Bronchial epithelial cell (primary cell): ENCODE results near the gene DUSP15. TPM values are rescaled to one million over a fixed set of nuclear protein-coding genes. Genes with fewer than 3 reads are reported as not detected.
A peak's percentile ranks its signal among the peaks of the same experiment; 100 is the strongest.
"Not testable (repeated sequence)": the region's sequence is repeated elsewhere in the genome, so short reads cannot be mapped to it uniquely, and the experiment has no call there.

Source experiments
- DNase-seq: peaks from one replicate; pipeline ENCODE4 v3.0.0-alpha.2; 2010; ENCODE audit warnings: low read depth
- FAIRE-seq: peaks from 2 replicates; lab custom pipeline; 2011; peaks lifted over from hg19 to GRCh38; lab: Jason Lieb, UNC
- H3K27me3 ChIP-seq: 2 replicates; pipeline ENCODE4 v1.5.1; 2011; ENCODE audit warnings: low read length; ENCODE audit not compliant: control insufficient read depth, insufficient read depth
- H3K36me3 ChIP-seq: 2 replicates; pipeline ENCODE4 v1.5.1; 2011; ENCODE audit warnings: low read length; ENCODE audit not compliant: control insufficient read depth, insufficient read depth
- H3K4me3 ChIP-seq: 2 replicates; pipeline ENCODE4 v1.5.1; 2011; ENCODE audit warnings: mild to moderate bottlenecking, low read depth, low read length, control low read depth
- total RNA-seq: library from RNA; depleted of rRNA; stranded (reverse); fragments of >200 nt; gene quantifications from 2 replicates; pipeline ENCODE4 v1.2.1, GENCODE V29; 2014
- TF ChIP-seq, protein P1 (sequence below): IDR thresholded peaks from 2 replicates; pipeline ENCODE4 v1.5.1; 2011; ENCODE audit warnings: mild to moderate bottlenecking, moderate library complexity, low read length, control low read depth, inconsistent platforms; ENCODE audit not compliant: insufficient read depth, severe bottlenecking

The DUSP15 gene
- not detected in 2 replicates for total RNA-seq

DNA sequence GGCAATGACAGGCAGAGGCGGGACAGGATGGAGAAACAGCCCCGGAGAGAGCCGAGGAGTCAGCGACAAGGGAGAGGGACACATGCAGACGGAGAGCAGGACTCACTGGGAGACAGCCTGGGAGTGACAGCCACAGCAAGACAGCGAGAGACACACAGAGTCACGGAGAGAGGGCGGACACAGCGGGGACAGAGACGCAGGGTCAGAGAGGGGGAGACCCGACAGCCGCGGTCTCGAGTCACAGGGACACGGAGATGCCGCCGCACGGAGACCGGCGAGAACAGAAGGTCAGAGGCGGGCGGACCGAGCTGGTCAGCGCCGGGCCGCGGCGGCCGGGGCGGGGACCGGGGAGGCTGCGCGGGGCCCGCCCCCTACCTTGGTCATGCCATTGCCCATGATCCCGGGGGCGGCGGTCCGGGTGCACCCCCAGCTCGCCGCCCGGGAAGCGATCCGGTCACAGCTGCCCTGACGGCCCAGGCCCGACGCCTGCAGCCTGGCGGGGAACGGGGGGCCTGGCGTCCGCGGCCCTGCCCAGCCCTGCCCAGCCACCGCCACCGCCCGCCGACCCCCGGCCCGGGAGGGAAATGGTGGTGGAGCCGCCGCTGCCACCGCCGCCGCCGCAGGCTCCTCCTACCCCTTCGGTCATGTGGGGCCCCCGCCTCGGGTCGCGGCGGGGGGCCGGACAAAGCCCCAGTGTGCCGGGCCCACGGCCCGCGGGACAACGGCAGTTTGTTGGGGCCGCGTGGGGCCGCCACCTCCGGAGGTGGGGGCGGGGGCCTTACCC, at the start of gene DUSP15, which contains the start of gene TTLL9:
TSS of gene DUSP15 (minus strand) at position 586 of the 784 bp plus-strand sequence. CDS start at position 396, 190 bp downstream.
TSS of gene TTLL9 (plus strand) at position 693 of the 784 bp plus-strand sequence. CDS start 493 bp downstream, outside the sequence.
- TF ChIP-seq, protein P1, sequence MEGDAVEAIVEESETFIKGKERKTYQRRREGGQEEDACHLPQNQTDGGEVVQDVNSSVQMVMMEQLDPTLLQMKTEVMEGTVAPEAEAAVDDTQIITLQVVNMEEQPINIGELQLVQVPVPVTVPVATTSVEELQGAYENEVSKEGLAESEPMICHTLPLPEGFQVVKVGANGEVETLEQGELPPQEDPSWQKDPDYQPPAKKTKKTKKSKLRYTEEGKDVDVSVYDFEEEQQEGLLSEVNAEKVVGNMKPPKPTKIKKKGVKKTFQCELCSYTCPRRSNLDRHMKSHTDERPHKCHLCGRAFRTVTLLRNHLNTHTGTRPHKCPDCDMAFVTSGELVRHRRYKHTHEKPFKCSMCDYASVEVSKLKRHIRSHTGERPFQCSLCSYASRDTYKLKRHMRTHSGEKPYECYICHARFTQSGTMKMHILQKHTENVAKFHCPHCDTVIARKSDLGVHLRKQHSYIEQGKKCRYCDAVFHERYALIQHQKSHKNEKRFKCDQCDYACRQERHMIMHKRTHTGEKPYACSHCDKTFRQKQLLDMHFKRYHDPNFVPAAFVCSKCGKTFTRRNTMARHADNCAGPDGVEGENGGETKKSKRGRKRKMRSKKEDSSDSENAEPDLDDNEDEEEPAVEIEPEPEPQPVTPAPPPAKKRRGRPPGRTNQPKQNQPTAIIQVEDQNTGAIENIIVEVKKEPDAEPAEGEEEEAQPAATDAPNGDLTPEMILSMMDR, result no peak
- H3K36me3 ChIP-seq, result no peaks in the 10 kb centered on the region
- peaks cover 28% of the 10 kb centered on the region for H3K27me3 ChIP-seq
- H3K4me3 ChIP-seq, result peak within 1 kb of the TSS; percentile 36
- FAIRE-seq, result no peak
- no peak for DNase-seq

DNA sequence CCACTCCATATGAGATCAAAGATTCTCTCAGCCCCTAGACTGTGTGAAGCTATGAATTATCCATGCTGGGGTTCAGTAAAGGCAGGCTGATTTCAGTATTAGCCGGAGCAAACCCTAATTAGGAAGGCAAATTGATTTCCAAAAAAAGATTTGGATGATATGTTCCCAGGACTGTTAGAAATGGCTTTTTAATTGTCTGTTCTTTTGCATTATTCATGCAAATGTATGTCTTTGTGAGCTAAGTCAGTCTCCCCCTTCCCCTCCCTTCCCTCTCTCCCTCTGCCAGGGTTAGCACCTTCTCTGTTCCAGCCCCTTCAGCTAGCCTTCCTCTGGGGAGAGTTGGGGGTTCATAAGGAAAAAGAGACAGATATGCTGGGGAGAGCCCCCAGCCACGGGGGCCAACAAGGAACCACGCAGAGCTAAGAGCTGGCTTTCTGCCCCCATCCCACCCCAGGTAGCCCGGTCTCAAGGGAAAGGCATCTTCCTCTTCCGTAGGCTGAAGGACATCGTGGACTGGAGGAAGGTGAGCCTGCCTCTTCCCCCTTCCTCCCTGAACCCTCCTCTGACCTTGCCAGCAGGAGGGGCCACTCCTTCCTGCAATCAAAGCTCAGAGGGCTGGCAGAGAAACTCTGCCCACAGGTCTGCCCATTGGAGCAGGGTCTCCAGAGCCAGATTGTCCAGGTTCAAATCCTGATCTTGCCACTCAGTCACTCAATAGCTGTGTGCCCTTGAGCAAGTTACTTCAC, 49.3 kb upstream of the DUSP15 start:
- Histone ChIP-seq H3K27me3 (no peaks in the 10 kb centered on the region), H3K4me3 (no peak overlapping the region), H3K36me3 (no peaks in the 10 kb centered on the region)
- FAIRE-seq (no peak), DNase-seq (no peak)
- TF ChIP-seq, protein P1, result no peak

DNA sequence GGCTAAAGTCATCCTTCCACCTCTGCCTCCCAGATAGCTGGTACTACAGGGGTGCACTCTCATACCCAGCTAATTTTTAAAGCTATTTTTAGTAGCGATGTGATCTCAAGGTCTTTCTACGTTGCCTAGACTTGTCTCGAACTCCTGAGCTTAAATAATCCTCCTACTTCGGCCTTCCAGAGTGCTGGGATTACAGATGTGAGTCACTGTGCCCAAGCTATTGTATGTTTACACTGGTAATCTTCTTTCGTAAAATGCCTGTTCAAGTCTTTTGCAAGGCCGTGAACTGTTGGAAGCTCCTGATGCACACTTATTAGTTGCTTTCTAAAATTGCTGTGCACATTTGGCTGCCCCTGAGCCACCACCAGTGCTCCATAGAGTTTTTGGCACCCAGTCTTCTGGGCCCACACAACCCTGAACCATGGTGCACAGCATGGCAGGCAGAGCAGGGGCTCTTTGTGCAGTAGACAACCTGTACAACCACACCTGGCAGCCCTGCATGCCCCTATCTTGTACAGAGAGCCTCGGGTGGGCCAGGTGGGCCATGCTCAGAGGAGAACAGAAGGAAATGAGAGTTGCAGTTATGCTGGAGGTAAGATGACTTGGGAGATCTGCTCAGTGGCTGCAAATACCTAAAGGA, 48.3 kb upstream of the DUSP15 start:
- no peaks in the 10 kb centered on the region for H3K27me3 ChIP-seq
- peak; percentile 62 for DNase-seq
- no peaks in the 10 kb centered on the region for H3K36me3 ChIP-seq
- H3K4me3 ChIP-seq, result no peak overlapping the region
- FAIRE-seq, result no peak
- TF ChIP-seq, protein P1, result no peak

GRCh38 chr20:31917962-31918412, 47.7 kb upstream of the DUSP15 start:
- FAIRE-seq, H3K4me3 ChIP-seq, DNase-seq, H3K27me3 ChIP-seq, H3K36me3 ChIP-seq: not testable (repeated sequence)

DNA sequence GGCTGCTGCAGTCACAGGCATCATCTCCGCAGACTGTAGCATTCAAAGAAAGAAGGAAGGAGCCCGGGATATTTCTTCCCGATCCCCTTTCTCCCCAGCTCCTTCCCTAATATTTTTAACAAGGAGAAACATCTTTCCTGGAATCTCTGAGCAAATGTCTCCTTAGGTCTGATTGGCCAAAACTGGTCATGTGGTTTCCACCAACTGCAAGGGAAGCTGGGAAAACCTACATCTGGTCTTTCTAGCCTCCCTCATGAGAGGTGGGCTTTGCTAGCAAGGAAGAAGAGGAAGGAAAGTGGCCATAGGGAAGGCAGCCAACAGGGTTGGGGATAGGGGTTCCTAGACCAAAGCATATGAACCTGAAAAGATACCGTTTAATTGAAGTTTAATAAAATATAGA, 46.4 kb upstream of the DUSP15 start:
- DNase-seq (no peak), FAIRE-seq (no peak)
- Histone ChIP-seq H3K36me3 (no peaks in the 10 kb centered on the region), H3K4me3 (no peak overlapping the region), H3K27me3 (no peaks in the 10 kb centered on the region)
- TF ChIP-seq, protein P1, result no peak
